SU-DHL-6 (cell line): ENCODE results near the gene DUSP22.

Source experiments
- EZH2phosphoT487 ChIP-seq: fragments of 200-600 bp; sonication (generic), shearing (Covaris generic); conservative IDR thresholded peaks from 2 replicates; pipeline ENCODE4 v1.6.1; 2018; ENCODE audit warnings: mild to moderate bottlenecking, antibody characterized with exemption, low read length, moderate library complexity, mixed read lengths
- TF ChIP-seq, protein P1 (sequence below): fragments of 200-600 bp; sonication (generic); IDR thresholded peaks from one replicate; pipeline ENCODE4 v1.5.1; 2017; ENCODE audit warnings: antibody characterized with exemption, mild to moderate bottlenecking, low read length, moderate library complexity; ENCODE audit not compliant: insufficient read depth, poor library complexity, severe bottlenecking

GRCh38 chr6:347232-347631 lies 54.9 kb downstream of the DUSP22 start:
- TF ChIP-seq, protein P1, sequence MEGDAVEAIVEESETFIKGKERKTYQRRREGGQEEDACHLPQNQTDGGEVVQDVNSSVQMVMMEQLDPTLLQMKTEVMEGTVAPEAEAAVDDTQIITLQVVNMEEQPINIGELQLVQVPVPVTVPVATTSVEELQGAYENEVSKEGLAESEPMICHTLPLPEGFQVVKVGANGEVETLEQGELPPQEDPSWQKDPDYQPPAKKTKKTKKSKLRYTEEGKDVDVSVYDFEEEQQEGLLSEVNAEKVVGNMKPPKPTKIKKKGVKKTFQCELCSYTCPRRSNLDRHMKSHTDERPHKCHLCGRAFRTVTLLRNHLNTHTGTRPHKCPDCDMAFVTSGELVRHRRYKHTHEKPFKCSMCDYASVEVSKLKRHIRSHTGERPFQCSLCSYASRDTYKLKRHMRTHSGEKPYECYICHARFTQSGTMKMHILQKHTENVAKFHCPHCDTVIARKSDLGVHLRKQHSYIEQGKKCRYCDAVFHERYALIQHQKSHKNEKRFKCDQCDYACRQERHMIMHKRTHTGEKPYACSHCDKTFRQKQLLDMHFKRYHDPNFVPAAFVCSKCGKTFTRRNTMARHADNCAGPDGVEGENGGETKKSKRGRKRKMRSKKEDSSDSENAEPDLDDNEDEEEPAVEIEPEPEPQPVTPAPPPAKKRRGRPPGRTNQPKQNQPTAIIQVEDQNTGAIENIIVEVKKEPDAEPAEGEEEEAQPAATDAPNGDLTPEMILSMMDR, result no peak
- no peak for TF ChIP-seq EZH2phosphoT487
